ENCODE results near the gene NDNF. TPM values are rescaled to one million over a fixed set of nuclear protein-coding genes. Genes with fewer than 3 reads are reported as not detected.

NDNF gene
- total and polyA plus RNA-seq, 12 donors = 2.8 to 17.9 (median 6.4) TPM

DNA sequence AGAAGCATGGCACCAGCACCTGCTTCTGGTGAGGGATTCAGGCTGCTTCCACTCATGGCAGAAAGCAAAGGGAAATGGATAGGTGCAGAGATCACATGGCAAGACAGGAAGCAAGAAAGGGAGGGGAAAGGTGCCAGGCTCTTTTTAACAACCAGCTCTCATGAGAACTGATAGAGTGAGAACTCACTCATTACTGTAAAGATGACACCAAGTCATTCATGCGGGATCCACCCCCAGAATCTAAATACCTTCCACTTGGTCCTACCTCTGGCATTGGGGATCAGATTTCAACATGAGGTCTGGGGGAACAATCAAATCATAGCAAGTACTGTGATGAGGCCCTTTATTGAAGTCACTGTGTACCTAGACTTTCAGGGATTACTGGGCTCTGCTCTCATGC lies 77.8 kb downstream of the NDNF start:
- intact Hi-C loops (cut with DNase I) = no loop called here
- ATAC-seq = no peak
- 42 to 78% methylated on average over 1 of the region's 1 CpG for WGBS, 2 donors

DNA sequence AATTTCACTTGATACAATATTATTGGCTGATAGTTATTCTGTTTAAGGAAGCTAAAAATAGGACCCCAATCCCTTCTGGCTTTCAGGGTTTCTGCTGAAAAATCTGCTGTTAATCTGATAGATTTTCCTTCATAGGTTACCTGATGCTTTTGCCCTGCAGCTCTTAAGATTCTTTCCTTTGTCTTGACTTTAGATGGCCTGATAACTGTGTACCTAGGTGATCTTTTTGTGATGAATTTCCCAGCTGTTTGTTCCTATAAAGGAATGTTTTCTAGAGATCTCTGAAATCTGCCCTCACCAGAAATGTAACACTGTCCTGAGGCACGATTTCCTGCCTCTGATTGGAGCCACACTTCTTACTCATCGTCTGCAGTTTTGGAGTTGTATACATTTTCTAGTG lies 80.5 kb downstream of the NDNF start:
- 70 to 74% methylated on average over 2 of the region's 2 CpGs for WGBS, 2 donors

More for the DNA sequence above, 77.8 kb downstream of the NDNF start:
- TF ChIP-seq, protein P1, sequence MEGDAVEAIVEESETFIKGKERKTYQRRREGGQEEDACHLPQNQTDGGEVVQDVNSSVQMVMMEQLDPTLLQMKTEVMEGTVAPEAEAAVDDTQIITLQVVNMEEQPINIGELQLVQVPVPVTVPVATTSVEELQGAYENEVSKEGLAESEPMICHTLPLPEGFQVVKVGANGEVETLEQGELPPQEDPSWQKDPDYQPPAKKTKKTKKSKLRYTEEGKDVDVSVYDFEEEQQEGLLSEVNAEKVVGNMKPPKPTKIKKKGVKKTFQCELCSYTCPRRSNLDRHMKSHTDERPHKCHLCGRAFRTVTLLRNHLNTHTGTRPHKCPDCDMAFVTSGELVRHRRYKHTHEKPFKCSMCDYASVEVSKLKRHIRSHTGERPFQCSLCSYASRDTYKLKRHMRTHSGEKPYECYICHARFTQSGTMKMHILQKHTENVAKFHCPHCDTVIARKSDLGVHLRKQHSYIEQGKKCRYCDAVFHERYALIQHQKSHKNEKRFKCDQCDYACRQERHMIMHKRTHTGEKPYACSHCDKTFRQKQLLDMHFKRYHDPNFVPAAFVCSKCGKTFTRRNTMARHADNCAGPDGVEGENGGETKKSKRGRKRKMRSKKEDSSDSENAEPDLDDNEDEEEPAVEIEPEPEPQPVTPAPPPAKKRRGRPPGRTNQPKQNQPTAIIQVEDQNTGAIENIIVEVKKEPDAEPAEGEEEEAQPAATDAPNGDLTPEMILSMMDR (IDR thresholded peaks at IDR 0.05) = no peak
- no peaks in the 10 kb centered on the region for H3K36me3 ChIP-seq
- H3K4me1 ChIP-seq = no peaks in the 10 kb centered on the region
- no peak overlapping the region for H3K27ac ChIP-seq
- no peaks in the 10 kb centered on the region for H3K27me3 ChIP-seq
- no peak overlapping the region for H3K4me3 ChIP-seq
- H3K9me3 ChIP-seq = peaks cover 0 to 4% (median 0%) of the 10 kb centered on the region in 11 donors
- no peak for DNase-seq

DNA sequence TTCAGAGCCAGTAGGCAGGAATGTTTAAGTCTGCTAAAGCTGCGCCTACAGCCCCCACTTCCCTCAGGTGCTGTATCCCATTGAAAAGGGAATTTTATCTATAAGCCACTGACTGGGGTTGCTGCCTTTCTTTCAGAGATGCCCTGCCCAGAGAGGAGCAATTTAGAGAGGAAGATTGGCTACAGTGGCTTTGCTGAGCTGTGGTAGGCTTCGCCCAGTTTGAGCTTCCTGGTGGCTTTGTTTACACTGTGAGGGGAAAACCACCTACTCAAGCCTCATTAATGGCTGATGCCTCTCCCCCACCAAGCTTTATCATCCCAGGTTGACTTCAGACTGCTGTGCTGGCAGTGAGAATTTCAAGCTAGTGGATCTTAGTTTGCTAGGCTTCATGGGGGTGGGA lies 82.1 kb downstream of the NDNF start:
- no peak for DNase-seq
- Histone ChIP-seq H3K9me3 (peaks cover 0 to 5% (median 0%) of the 10 kb centered on the region in 11 donors), H3K4me3 (no peak overlapping the region), H3K27me3 (no peaks in the 10 kb centered on the region), H3K4me1 (no peaks in the 10 kb centered on the region), H3K27ac (no peak overlapping the region), H3K36me3 (no peaks in the 10 kb centered on the region)
- intact Hi-C loops (cut with DNase I) = no loop called here
- TF ChIP-seq, protein P1 (IDR thresholded peaks at IDR 0.05) = no peak
- WGBS, 2 donors = 89 to 90% methylated on average over 2 of the region's 2 CpGs
- no peak for ATAC-seq

More for the DNA sequence above, 80.5 kb downstream of the NDNF start:
- Histone ChIP-seq H3K4me3 (no peak overlapping the region), H3K9me3 (peaks cover 0 to 6% (median 0%) of the 10 kb centered on the region in 11 donors), H3K4me1 (no peaks in the 10 kb centered on the region), H3K27ac (no peak overlapping the region), H3K36me3 (no peaks in the 10 kb centered on the region), H3K27me3 (no peaks in the 10 kb centered on the region)
- TF ChIP-seq, protein P1 (IDR thresholded peaks at IDR 0.05) = no peak
- intact Hi-C loops (cut with DNase I) = no loop called here
- no peak for ATAC-seq
- no peak for DNase-seq

Other genes starting within 250 kb of the NDNF start
- 10 to 100 TPM in 6 of 10 donors, 1 to 10 TPM in 4; 6.4 to 20.5 (median 15.2) TPM for gene PRDM5, start 149.8 kb downstream of the NDNF start, total RNA-seq
- gene PRDM5, start 149.8 kb downstream of the NDNF start, polyA plus RNA-seq = 1 to 10 TPM; 1.5 to 2.4 TPM
- under 1 TPM in 1 of 10 donors, not detected in 9; 0.49 TPM for gene TNIP3, start 91.8 kb upstream of the NDNF start, total RNA-seq
- under 1 TPM in 1 of 2 donors, not detected in 1; 0.04 TPM for gene TNIP3, start 91.8 kb upstream of the NDNF start, polyA plus RNA-seq

Measured in heart right ventricle (tissue), 16 donors.